NCI-H1105 (cell line): ENCODE results near the gene TMEM8B.
"Not testable (repeated sequence)": the region's sequence is repeated elsewhere in the genome, so short reads cannot be mapped to it uniquely, and the experiment has no call there.

Experiments used
- DNase-seq: peaks from one replicate; lab custom pipeline; 2025; lab: John Stamatoyannopoulos, UW

TMEM8B gene

GRCh38 chr9:35864695-35865255, 35.7 kb downstream of the TMEM8B start:
- DNase-seq: no peak

GRCh38 chr9:35867538-35867937, 38.5 kb downstream of the TMEM8B start:
- no peak for DNase-seq

GRCh38 chr9:35868933-35869332, 39.9 kb downstream of the TMEM8B start:
- no peak for DNase-seq

- DNase-seq: no peak
Measured at GRCh38 chr9:35869621-35870216, 40.7 kb downstream of the TMEM8B start.

- no peak for DNase-seq
Measured at GRCh38 chr9:35870351-35870923, 41.4 kb downstream of the TMEM8B start, which contains the start of gene OR13J1. OR13J1 (minus strand) TSS chr9:35870401; CDS start chr9:35870401, 0 bp downstream.

- DNase-seq: no peak
Measured at GRCh38 chr9:35871545-35871944, 42.5 kb downstream of the TMEM8B start.

GRCh38 chr9:35872505-35872904, 43.5 kb downstream of the TMEM8B start:
- no peak for DNase-seq

- peak; percentile 68 for DNase-seq
Measured at GRCh38 chr9:35882263-35882848, 53.3 kb downstream of the TMEM8B start.

- no peak for DNase-seq
Measured at GRCh38 chr9:35882996-35883395, 54.0 kb downstream of the TMEM8B start.

GRCh38 chr9:35884908-35885307, 55.9 kb downstream of the TMEM8B start:
- DNase-seq: not testable (repeated sequence)

- DNase-seq: no peak
Measured at GRCh38 chr9:35891646-35892045, 62.6 kb downstream of the TMEM8B start.

GRCh38 chr9:35892051-35892450, 63.0 kb downstream of the TMEM8B start:
- DNase-seq: no peak

- no peak for DNase-seq
Measured at GRCh38 chr9:35896570-35896969, 67.5 kb downstream of the TMEM8B start.

- DNase-seq: not testable (repeated sequence)
Measured at GRCh38 chr9:35897376-35898099, 68.5 kb downstream of the TMEM8B start.

GRCh38 chr9:35898337-35898736, 69.3 kb downstream of the TMEM8B start:
- DNase-seq: no peak

- DNase-seq: no peak
Measured at GRCh38 chr9:35899021-35899420, 70.0 kb downstream of the TMEM8B start.

GRCh38 chr9:35903049-35903448, 74.0 kb downstream of the TMEM8B start:
- peak; percentile 57 for DNase-seq

- DNase-seq: no peak
Measured at GRCh38 chr9:35904338-35904737, 75.3 kb downstream of the TMEM8B start.

- no peak for DNase-seq
Measured at GRCh38 chr9:35905051-35905781, 76.2 kb downstream of the TMEM8B start.

GRCh38 chr9:35905912-35906679, 77.1 kb downstream of the TMEM8B start, which contains the start of gene HRCT1:
HRCT1 (plus strand) TSS chr9:35906202; CDS start chr9:35906288, 86 bp downstream.
- peak; percentile 85 for DNase-seq
